MM.1S (cell line): ENCODE measurements around the gene SYPL1.

Experiments used
- DNase-seq: peaks from one replicate; pipeline ENCODE4 v3.0.0-alpha.2; 2015
- H2AFZ ChIP-seq: fragments of 300-600 bp; sonication (generic); 2 replicates; pipeline ENCODE4 v1.6.0; 2016; ENCODE audit warnings: antibody characterized with exemption, low read length
- H3F3A ChIP-seq: fragments of 300-600 bp; sonication (generic); 2 replicates; pipeline ENCODE4 v1.6.1; 2016; ENCODE audit warnings: mild to moderate bottlenecking, antibody characterized with exemption, low read length, moderate library complexity, mixed read lengths; ENCODE audit not compliant: insufficient read depth
- H3K27ac ChIP-seq: fragments of 300-600 bp; sonication (generic); 2 replicates; pipeline ENCODE4 v1.5.1; 2016; ENCODE audit warnings: mild to moderate bottlenecking, low read length
- H3K27me3 ChIP-seq: fragments of 300-600 bp; sonication (generic); replicated peaks from 2 replicates; pipeline ENCODE4 v1.6.0; 2016; ENCODE audit warnings: low read length; ENCODE audit not compliant: insufficient read depth
- H3K36me3 ChIP-seq: fragments of 300-600 bp; sonication (generic); replicated peaks from 2 replicates; pipeline ENCODE4 v1.6.1; 2016; ENCODE audit warnings: mild to moderate bottlenecking, low read length, mixed read lengths; ENCODE audit not compliant: insufficient read depth
- H3K4me1 ChIP-seq: fragments of 300-600 bp; sonication (generic); 2 replicates; pipeline ENCODE4 v1.6.1; 2016; ENCODE audit warnings: low read length, mixed read lengths
- H3K4me2 ChIP-seq: fragments of 300-600 bp; sonication (generic); 2 replicates; pipeline ENCODE4 v1.6.0; 2016; ENCODE audit warnings: low read depth, low read length
- H3K4me3 ChIP-seq: fragments of 300-600 bp; sonication (generic); 2 replicates; pipeline ENCODE4 v1.5.1; 2016; ENCODE audit warnings: low read length, mixed read lengths
- H3K79me2 ChIP-seq: fragments of 300-600 bp; sonication (generic); 2 replicates; pipeline ENCODE4 v1.6.1; 2016; ENCODE audit warnings: mixed run types, low read length, mixed read lengths
- H3K9ac ChIP-seq: fragments of 300-600 bp; sonication (generic); 2 replicates; pipeline ENCODE4 v1.6.1; 2016; ENCODE audit warnings: low read length, mixed read lengths
- H3K9me2 ChIP-seq: fragments of 300-600 bp; sonication (generic); replicated peaks from 2 replicates; pipeline ENCODE4 v1.6.1; 2016; ENCODE audit warnings: mild to moderate bottlenecking, low read length, mixed read lengths; ENCODE audit not compliant: insufficient read depth
- H3K9me3 ChIP-seq: fragments of 300-600 bp; sonication (generic); replicated peaks from 2 replicates; pipeline ENCODE4 v1.6.1; 2016; ENCODE audit warnings: mild to moderate bottlenecking, low read length, mixed read lengths; ENCODE audit not compliant: insufficient read depth
- H4K20me1 ChIP-seq: fragments of 300-600 bp; sonication (generic); 2 replicates; pipeline ENCODE4 v1.6.1; 2016; ENCODE audit warnings: mild to moderate bottlenecking, low read length, moderate library complexity, mixed read lengths; ENCODE audit not compliant: insufficient read depth
- EZH2 ChIP-seq: fragments of 300-600 bp; sonication (generic); optimal IDR thresholded peaks from 2 replicates; pipeline ENCODE3; 2017; ENCODE audit warnings: low read depth, mild to moderate bottlenecking, antibody characterized with exemption, low read length, mixed read lengths
- EZH2phosphoT487 ChIP-seq: fragments of 300-600 bp; sonication (generic); IDR thresholded peaks from 2 replicates; pipeline ENCODE4 v1.6.1; 2018; ENCODE audit warnings: antibody characterized with exemption, low read length
- TF ChIP-seq, protein P1 (sequence below): fragments of 300-600 bp; sonication (generic); IDR thresholded peaks from 2 replicates; pipeline ENCODE4 v1.5.1; 2016; ENCODE audit warnings: antibody characterized with exemption, low read length, mixed read lengths

Gene SYPL1

GRCh38 chr7:106072715-106073091 lies 39.4 kb downstream of the SYPL1 start:
- Histone ChIP-seq H2AFZ (no peak overlapping the region), H3K9ac (no peak overlapping the region), H3K27ac (no peak overlapping the region), H3K36me3 (no peaks in the 10 kb centered on the region), H3K9me3 (no peaks in the 10 kb centered on the region), H3K4me2 (no peak overlapping the region), H3K4me1 (peaks cover 18% of the 10 kb centered on the region), H3K9me2 (no peaks in the 10 kb centered on the region), H3K79me2 (no peaks in the 10 kb centered on the region), H3K4me3 (no peak overlapping the region), H4K20me1 (no peaks in the 10 kb centered on the region), H3F3A (peaks cover 13% of the 10 kb centered on the region), H3K27me3 (no peaks in the 10 kb centered on the region)
- TF ChIP-seq EZH2: no peak
- TF ChIP-seq, protein P1, sequence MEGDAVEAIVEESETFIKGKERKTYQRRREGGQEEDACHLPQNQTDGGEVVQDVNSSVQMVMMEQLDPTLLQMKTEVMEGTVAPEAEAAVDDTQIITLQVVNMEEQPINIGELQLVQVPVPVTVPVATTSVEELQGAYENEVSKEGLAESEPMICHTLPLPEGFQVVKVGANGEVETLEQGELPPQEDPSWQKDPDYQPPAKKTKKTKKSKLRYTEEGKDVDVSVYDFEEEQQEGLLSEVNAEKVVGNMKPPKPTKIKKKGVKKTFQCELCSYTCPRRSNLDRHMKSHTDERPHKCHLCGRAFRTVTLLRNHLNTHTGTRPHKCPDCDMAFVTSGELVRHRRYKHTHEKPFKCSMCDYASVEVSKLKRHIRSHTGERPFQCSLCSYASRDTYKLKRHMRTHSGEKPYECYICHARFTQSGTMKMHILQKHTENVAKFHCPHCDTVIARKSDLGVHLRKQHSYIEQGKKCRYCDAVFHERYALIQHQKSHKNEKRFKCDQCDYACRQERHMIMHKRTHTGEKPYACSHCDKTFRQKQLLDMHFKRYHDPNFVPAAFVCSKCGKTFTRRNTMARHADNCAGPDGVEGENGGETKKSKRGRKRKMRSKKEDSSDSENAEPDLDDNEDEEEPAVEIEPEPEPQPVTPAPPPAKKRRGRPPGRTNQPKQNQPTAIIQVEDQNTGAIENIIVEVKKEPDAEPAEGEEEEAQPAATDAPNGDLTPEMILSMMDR: no peak
- no peak for TF ChIP-seq EZH2phosphoT487
- no peak for DNase-seq

DNA sequence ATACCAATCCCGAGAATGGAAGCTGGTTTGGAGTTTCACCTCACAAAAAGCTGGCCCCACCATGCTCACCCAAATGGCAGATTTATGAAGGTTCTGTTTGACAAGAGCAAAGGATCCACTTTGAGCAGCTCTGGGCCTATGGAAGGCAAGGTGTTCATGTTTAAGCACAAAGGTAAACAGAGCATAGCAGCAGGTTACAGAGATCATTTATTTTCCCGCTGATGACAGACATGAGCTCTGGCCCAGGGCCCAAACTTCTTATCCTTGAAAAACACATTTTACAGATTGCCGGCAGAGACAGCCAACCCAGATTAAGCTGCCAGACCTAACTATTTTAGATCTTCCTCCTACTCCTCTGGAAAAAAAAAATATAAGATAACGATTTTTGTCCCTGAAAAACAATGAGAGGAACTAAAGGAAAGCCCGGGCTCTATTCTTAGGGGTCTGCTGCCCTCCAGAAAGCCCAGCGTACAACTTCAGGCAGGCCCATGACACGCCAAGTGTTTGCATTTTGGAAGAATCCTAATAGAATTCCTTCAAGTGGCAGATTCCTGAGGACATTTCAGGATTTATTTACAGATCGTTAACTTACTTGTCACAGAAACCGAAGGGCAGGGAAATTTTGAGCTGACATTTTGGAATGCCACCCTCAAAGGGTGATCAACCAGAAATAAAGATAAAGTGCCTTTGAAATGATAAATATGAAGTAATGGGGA lies 40.0 kb downstream of the SYPL1 start:
- H3K79me2 ChIP-seq: no peaks in the 10 kb centered on the region
- no peaks in the 10 kb centered on the region for H3K9me3 ChIP-seq
- H3K4me2 ChIP-seq: peak overlapping the region; percentile 91
- no peaks in the 10 kb centered on the region for H3K36me3 ChIP-seq
- H4K20me1 ChIP-seq: no peaks in the 10 kb centered on the region
- H3K9ac ChIP-seq: peak overlapping the region; percentile 26; the same call in 1 of the 2 replicates
- H3K4me1 ChIP-seq: peaks cover 18% of the 10 kb centered on the region
- TF ChIP-seq, protein P1: no peak
- TF ChIP-seq EZH2 (no peak), EZH2phosphoT487 (no peak)
- H3K27me3 ChIP-seq: no peaks in the 10 kb centered on the region
- no peak for DNase-seq
- peak overlapping the region; percentile 90 for H3K27ac ChIP-seq
- H2AFZ ChIP-seq: peak overlapping the region; percentile 42; the same call in 1 of the 2 replicates
- H3K4me3 ChIP-seq: no peak overlapping the region; the same call in 1 of the 2 replicates
- H3K9me2 ChIP-seq: no peaks in the 10 kb centered on the region
- peaks cover 13% of the 10 kb centered on the region for H3F3A ChIP-seq

DNA sequence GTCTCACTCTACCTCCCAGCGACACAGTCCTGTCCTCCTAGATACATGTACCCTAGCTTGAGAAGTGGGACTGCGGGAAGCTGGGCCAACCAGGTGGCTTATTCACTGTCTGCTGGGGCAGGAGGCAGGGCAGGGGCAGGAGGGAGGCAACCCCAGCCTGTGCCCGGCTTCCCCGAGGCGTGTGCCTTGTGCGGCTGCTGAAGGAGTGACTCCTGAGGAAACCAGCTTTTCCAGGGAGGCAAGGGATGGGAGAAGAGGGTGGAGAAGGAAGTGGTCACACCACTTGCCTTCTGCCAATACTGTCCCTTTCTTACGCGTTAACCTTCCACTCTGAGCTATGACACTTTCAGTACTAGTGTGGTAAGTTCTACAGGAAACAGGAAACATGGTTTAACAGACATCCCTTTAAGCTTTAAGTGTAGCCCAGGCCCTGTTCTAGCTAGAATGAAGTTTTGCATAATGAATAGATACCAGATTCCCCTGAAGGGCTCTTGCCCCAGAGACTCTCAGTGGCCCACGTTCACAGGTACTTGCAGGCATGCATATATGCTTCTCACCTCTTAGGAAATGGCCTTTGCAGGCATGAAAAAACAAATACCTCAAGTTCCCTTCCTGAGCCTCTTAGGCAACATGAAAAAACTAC lies 40.6 kb downstream of the SYPL1 start:
- Histone ChIP-seq H3K4me1 (peaks cover 18% of the 10 kb centered on the region), H3F3A (peaks cover 13% of the 10 kb centered on the region), H3K79me2 (no peaks in the 10 kb centered on the region), H3K4me3 (peak overlapping the region; percentile 31; the same call in 1 of the 2 replicates), H3K27me3 (no peaks in the 10 kb centered on the region), H3K9ac (peak overlapping the region; percentile 53), H3K9me2 (no peaks in the 10 kb centered on the region), H3K27ac (peak overlapping the region; percentile 90), H3K9me3 (no peaks in the 10 kb centered on the region), H3K4me2 (peak overlapping the region; percentile 91), H2AFZ (peak overlapping the region; percentile 66), H3K36me3 (no peaks in the 10 kb centered on the region), H4K20me1 (no peaks in the 10 kb centered on the region)
- DNase-seq: peak; percentile 94
- TF ChIP-seq EZH2 (no peak), EZH2phosphoT487 (no peak)
- TF ChIP-seq, protein P1: no peak
